Mononuclear cell (primary cell): ENCODE results near the gene CCT2. TPM values are rescaled to one million over a fixed set of nuclear protein-coding genes. Genes with fewer than 3 reads are reported as not detected.

Source experiments
- H3K27me3 ChIP-seq: 2 replicates; pipeline ENCODE4 v1.6.0; 2011; ENCODE audit warnings: low read length, control low read depth; ENCODE audit not compliant: insufficient read depth
- H3K4me1 ChIP-seq: 2 replicates; pipeline ENCODE4 v1.5.1; 2011; ENCODE audit warnings: mild to moderate bottlenecking, low read length, control low read depth; ENCODE audit not compliant: insufficient read depth
- H3K4me3 ChIP-seq: 2 replicates; pipeline ENCODE4 v1.5.1; 2011; ENCODE audit warnings: mild to moderate bottlenecking, low read length, moderate library complexity
- H3K9me3 ChIP-seq: 2 replicates; pipeline ENCODE4 v1.5.1; 2011; ENCODE audit warnings: low read depth, mild to moderate bottlenecking, control low read depth, low read length
- total RNA-seq: library from RNA; depleted of rRNA; stranded (reverse); fragments of >200 nt; gene quantifications from one replicate; pipeline ENCODE4 v1.2.3, GENCODE V29; 2012

Gene CCT2
- total RNA-seq, 1 donor: 126 TPM

GRCh38 chr12:69644511-69644910 lies 59.3 kb downstream of the CCT2 start:
- H3K9me3 ChIP-seq: no peaks in the 10 kb centered on the region
- no peak overlapping the region for H3K4me3 ChIP-seq
- H3K27me3 ChIP-seq: no peaks in the 10 kb centered on the region

GRCh38 chr12:69645031-69645430 lies 59.8 kb downstream of the CCT2 start:
- Histone ChIP-seq H3K9me3 (no peaks in the 10 kb centered on the region), H3K27me3 (no peaks in the 10 kb centered on the region), H3K4me3 (no peak overlapping the region), H3K4me1 (no peaks in the 10 kb centered on the region)

More at GRCh38 chr12:69644511-69644910, 59.3 kb downstream of the CCT2 start:
- H3K4me1 ChIP-seq: no peaks in the 10 kb centered on the region

- Histone ChIP-seq H3K9me3 (no peaks in the 10 kb centered on the region), H3K4me1 (no peaks in the 10 kb centered on the region), H3K27me3 (no peaks in the 10 kb centered on the region), H3K4me3 (no peak overlapping the region)
Observed at GRCh38 chr12:69647178-69647577, 61.9 kb downstream of the CCT2 start.

- H3K27me3 ChIP-seq: no peaks in the 10 kb centered on the region
- H3K4me3 ChIP-seq: no peak overlapping the region
- H3K4me1 ChIP-seq: no peaks in the 10 kb centered on the region
- H3K9me3 ChIP-seq: no peaks in the 10 kb centered on the region
Observed at GRCh38 chr12:69648476-69648875, 63.2 kb downstream of the CCT2 start.

GRCh38 chr12:69649529-69649928 lies 64.3 kb downstream of the CCT2 start:
- H3K4me3 ChIP-seq: no peak overlapping the region
- H3K27me3 ChIP-seq: no peaks in the 10 kb centered on the region
- no peaks in the 10 kb centered on the region for H3K9me3 ChIP-seq
- H3K4me1 ChIP-seq: no peaks in the 10 kb centered on the region

Other genes starting within 250 kb of the CCT2 start
- 5,492 TPM for gene LYZ, start 237.1 kb upstream of the CCT2 start, total RNA-seq
- 32.3 TPM for gene YEATS4, start 225.7 kb upstream of the CCT2 start, total RNA-seq
- gene FRS2, start 115.1 kb upstream of the CCT2 start, total RNA-seq: 82.3 TPM
- not detected for gene LRRC10, start 25.4 kb downstream of the CCT2 start, total RNA-seq
- 0.31 TPM for gene BEST3, start 113.8 kb downstream of the CCT2 start, total RNA-seq
- gene RAB3IP, start 153.4 kb downstream of the CCT2 start, total RNA-seq: 19.0 TPM
- gene MYRFL, start 239.8 kb downstream of the CCT2 start, total RNA-seq: 0.10 TPM